ENCODE data around the gene POLR3G.

- no peak for TF ChIP-seq CTCF (IDR thresholded peaks at IDR 0.05; ENCODE audit: low read depth, low read length)
- TF ChIP-seq EZH2phosphoT487 (IDR thresholded peaks at IDR 0.05; ENCODE audit: low read depth) = no peak
Observed at GRCh38 chr5:90548069-90548593, 73.5 kb downstream of the POLR3G start.
